GM23338 (cell line): ENCODE data around the gene IL17RB. TPM values are rescaled to one million over a fixed set of nuclear protein-coding genes. Genes with fewer than 3 reads are reported as not detected.

Source experiments
- ATAC-seq: fragments of 200-7000 bp; cut with Tn5 transposase; 3 replicates; pipeline ENCODE4 v1.9.1; 2020
- DNase-seq: peaks from one replicate; pipeline ENCODE4 v3.0.0-alpha.2; 2015; ENCODE audit warnings: low spot score
- H2AFZ ChIP-seq: fragments of 200-600 bp; sonication (generic); 2 replicates; pipeline ENCODE4 v1.8.0; 2016; ENCODE audit warnings: antibody characterized with exemption, mild to moderate bottlenecking, moderate library complexity
- H3F3A ChIP-seq: fragments of 200-600 bp; sonication (generic); replicated peaks from 2 replicates; pipeline ENCODE4 v1.8.0; 2017; ENCODE audit warnings: antibody characterized with exemption, mixed run types, low read depth
- H3K27ac ChIP-seq: fragments of 200-600 bp; sonication (generic); 2 replicates; pipeline ENCODE4 v1.6.1; 2016; ENCODE audit warnings: low read depth
- H3K27me3 ChIP-seq: fragments of 200-600 bp; sonication (generic); 2 replicates; pipeline ENCODE4 v1.8.0; 2016; ENCODE audit warnings: mild to moderate bottlenecking, mixed run types, moderate library complexity; ENCODE audit not compliant: insufficient read depth
- H3K36me3 ChIP-seq: fragments of 200-600 bp; sonication (generic); 2 replicates; pipeline ENCODE4 v1.8.0; 2016; ENCODE audit warnings: mild to moderate bottlenecking; ENCODE audit not compliant: insufficient read depth
- H3K4me1 ChIP-seq: fragments of 200-600 bp; sonication (generic); 2 replicates; pipeline ENCODE4 v1.8.0; 2016; ENCODE audit warnings: mild to moderate bottlenecking, moderate library complexity; ENCODE audit not compliant: insufficient read depth
- H3K4me2 ChIP-seq: fragments of 200-600 bp; sonication (generic); 2 replicates; pipeline ENCODE4 v1.7.1; 2017; ENCODE audit warnings: mixed run types
- H3K4me3 ChIP-seq: fragments of 200-600 bp; sonication (generic); 2 replicates; pipeline ENCODE4 v1.6.1; 2016; ENCODE audit warnings: mixed run types
- H3K79me2 ChIP-seq: fragments of 200-600 bp; sonication (generic); replicated peaks from 2 replicates; pipeline ENCODE4 v1.8.0; 2017; ENCODE audit warnings: mild to moderate bottlenecking; ENCODE audit not compliant: insufficient read depth
- H3K9me2 ChIP-seq: fragments of 200-600 bp; sonication (generic); 2 replicates; pipeline ENCODE4 v1.8.0; 2017; ENCODE audit not compliant: insufficient read depth
- H4K20me1 ChIP-seq: fragments of 200-600 bp; sonication (generic); replicated peaks from 2 replicates; pipeline ENCODE4 v1.8.0; 2017; ENCODE audit warnings: mild to moderate bottlenecking; ENCODE audit not compliant: insufficient read depth
- H3K27ac Mint-ChIP-seq: 2 replicates; pipeline ENCODE4 v1.8.0; 2020; ENCODE audit warnings: inconsistent platforms, mild to moderate bottlenecking, moderate library complexity, mixed read lengths
- H3K27me3 Mint-ChIP-seq: 3 replicates; pipeline ENCODE4 v1.8.0; 2022; ENCODE audit warnings: low read depth, mild to moderate bottlenecking, moderate library complexity, mixed read lengths, inconsistent platforms; ENCODE audit not compliant: insufficient read depth, poor library complexity
- H3K36me3 Mint-ChIP-seq: 3 replicates; pipeline ENCODE4 v1.8.0; 2021; ENCODE audit warnings: low read depth, mild to moderate bottlenecking, inconsistent platforms, moderate library complexity, mixed read lengths
- H3K4me1 Mint-ChIP-seq: 3 replicates; pipeline ENCODE4 v1.8.0; 2020; ENCODE audit warnings: mild to moderate bottlenecking, inconsistent platforms, mixed read lengths
- H3K4me3 Mint-ChIP-seq: 3 replicates; pipeline ENCODE4 v1.8.0; 2021; ENCODE audit warnings: moderate library complexity, mild to moderate bottlenecking, inconsistent platforms, mixed read lengths
- H3K9me3 Mint-ChIP-seq: 3 replicates; pipeline ENCODE4 v1.8.0; 2020; ENCODE audit warnings: moderate library complexity, mild to moderate bottlenecking, inconsistent platforms, mixed read lengths
- CREB1 ChIP-seq: fragments of 250-450 bp; sonication (Bioruptor Pico); IDR thresholded peaks from 2 replicates; pipeline ENCODE4 v1.5.0; 2020; ENCODE audit warnings: low read depth, mild to moderate bottlenecking, moderate library complexity
- ETS1 ChIP-seq: IDR thresholded peaks from 2 replicates; pipeline ENCODE4 v1.6.1; 2016; ENCODE audit warnings: antibody characterized with exemption
- EZH2 ChIP-seq: fragments of 200-600 bp; sonication (generic); IDR thresholded peaks from one replicate; pipeline ENCODE4 v1.8.0; 2017; ENCODE audit warnings: antibody characterized with exemption, mild to moderate bottlenecking, low read depth; ENCODE audit not compliant: unreplicated experiment
- EZH2phosphoT487 ChIP-seq: fragments of 200-600 bp; sonication (generic); IDR thresholded peaks from one replicate; pipeline ENCODE4 v1.8.1; 2018; ENCODE audit warnings: antibody characterized with exemption; ENCODE audit not compliant: unreplicated experiment
- JUNB ChIP-seq: IDR thresholded peaks from one replicate; pipeline ENCODE4 v1.6.1; 2016; ENCODE audit warnings: antibody characterized with exemption; ENCODE audit not compliant: unreplicated experiment
- NANOG ChIP-seq: IDR thresholded peaks from 2 replicates; pipeline ENCODE4 v1.6.1; 2016; ENCODE audit warnings: antibody characterized with exemption, borderline replicate concordance
- POLR2AphosphoS5 ChIP-seq: IDR thresholded peaks from 2 replicates; pipeline ENCODE4 v1.6.1; 2016; ENCODE audit warnings: antibody characterized with exemption, low read depth
- REST ChIP-seq: IDR thresholded peaks from one replicate; pipeline ENCODE4 v1.6.1; 2018; ENCODE audit warnings: antibody characterized with exemption; ENCODE audit not compliant: unreplicated experiment
- STAT1 ChIP-seq: IDR thresholded peaks from one replicate; pipeline ENCODE4 v1.6.1; 2016; ENCODE audit warnings: antibody characterized with exemption; ENCODE audit not compliant: unreplicated experiment
- ZNF114 ChIP-seq: fragments of 250-450 bp; sonication (Bioruptor Pico); IDR thresholded peaks from 2 replicates; pipeline ENCODE4 v1.5.0; 2020; ENCODE audit warnings: mild to moderate bottlenecking, moderate library complexity
- ZNF331 ChIP-seq: fragments of 250-450 bp; sonication (Bioruptor Pico); IDR thresholded peaks from 2 replicates; pipeline ENCODE4 v1.5.0; 2020; ENCODE audit warnings: low read depth, mild to moderate bottlenecking, moderate library complexity
- ZNF462 ChIP-seq: fragments of 250-450 bp; sonication (Bioruptor Pico); IDR thresholded peaks from 2 replicates; pipeline ENCODE4 v1.5.0; 2020; ENCODE audit warnings: mild to moderate bottlenecking, moderate library complexity
- polyA plus RNA-seq: library from polyadenylated mRNA; unstranded; fragments of >200 nt; fragmentation: Nextera tagmentation; extraction: Ambion mirVana; gene quantifications from 2 replicates; pipeline ENCODE4 v1.2.1, GENCODE V29; 2016
- total RNA-seq: library from RNA; depleted of rRNA; stranded (reverse); fragments of >200 nt; shearing (Covaris generic); gene quantifications from 2 replicates; pipeline ENCODE4 v1.2.3, GENCODE V29; 2014
- TF ChIP-seq, protein P1 (sequence below), 2 experiments: fragments of 200-600 bp in 1 of 2; sonication (generic) in 1 of 2; conservative IDR thresholded peaks; 2 replicates each; pipeline versions ENCODE4 v1.5.1 to v1.6.1; 2016 to 2017; ENCODE audit warnings: antibody characterized with exemption in 2 of 2, low read depth in 2 of 2, mild to moderate bottlenecking in 2 of 2, moderate library complexity in 1 of 2

IL17RB gene
- total and polyA plus RNA-seq, 2 experiments from 2014 or later: 5.7 to 6.9 TPM

DNA sequence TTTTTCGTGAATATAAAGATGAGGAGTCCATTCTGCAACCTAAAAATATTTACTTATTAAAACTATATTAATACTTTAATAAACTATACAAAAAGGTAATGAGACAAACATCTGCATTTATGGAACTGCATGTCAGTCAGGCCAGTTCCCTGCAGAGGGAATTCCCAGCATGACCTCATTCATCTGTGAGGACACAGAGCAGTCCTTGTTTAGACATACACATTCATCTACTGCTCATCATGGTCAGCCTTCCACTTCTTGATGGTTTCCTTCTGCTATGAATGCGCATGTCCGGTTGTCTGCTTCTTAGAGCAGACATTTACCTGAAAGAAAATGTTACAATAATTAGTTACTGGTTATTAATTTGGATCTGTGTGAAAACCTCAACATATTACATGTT, 38.9 kb downstream of the IL17RB start (continued):
- TF ChIP-seq CREB1 (CRISPR knock-in tag) (no peak), ETS1 (no peak), ZNF331 (CRISPR knock-in tag) (no peak), NANOG (no peak), ZNF114 (CRISPR knock-in tag) (no peak), EZH2 (no peak), REST (no peak), JUNB (no peak), STAT1 (no peak), POLR2AphosphoS5 (no peak)
- TF ChIP-seq, protein P1, sequence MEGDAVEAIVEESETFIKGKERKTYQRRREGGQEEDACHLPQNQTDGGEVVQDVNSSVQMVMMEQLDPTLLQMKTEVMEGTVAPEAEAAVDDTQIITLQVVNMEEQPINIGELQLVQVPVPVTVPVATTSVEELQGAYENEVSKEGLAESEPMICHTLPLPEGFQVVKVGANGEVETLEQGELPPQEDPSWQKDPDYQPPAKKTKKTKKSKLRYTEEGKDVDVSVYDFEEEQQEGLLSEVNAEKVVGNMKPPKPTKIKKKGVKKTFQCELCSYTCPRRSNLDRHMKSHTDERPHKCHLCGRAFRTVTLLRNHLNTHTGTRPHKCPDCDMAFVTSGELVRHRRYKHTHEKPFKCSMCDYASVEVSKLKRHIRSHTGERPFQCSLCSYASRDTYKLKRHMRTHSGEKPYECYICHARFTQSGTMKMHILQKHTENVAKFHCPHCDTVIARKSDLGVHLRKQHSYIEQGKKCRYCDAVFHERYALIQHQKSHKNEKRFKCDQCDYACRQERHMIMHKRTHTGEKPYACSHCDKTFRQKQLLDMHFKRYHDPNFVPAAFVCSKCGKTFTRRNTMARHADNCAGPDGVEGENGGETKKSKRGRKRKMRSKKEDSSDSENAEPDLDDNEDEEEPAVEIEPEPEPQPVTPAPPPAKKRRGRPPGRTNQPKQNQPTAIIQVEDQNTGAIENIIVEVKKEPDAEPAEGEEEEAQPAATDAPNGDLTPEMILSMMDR (conservative IDR thresholded peaks at IDR 0.05; ENCODE audit: low read depth in 2 of 2): no peak

- Histone ChIP-seq H3K4me3 (no peak overlapping the region), H4K20me1 (peaks cover 23% of the 10 kb centered on the region), H3K27ac (no peak overlapping the region), H3K9me2 (no peaks in the 10 kb centered on the region), H2AFZ (no peak overlapping the region), H3K4me2 (no peak overlapping the region), H3K27me3 (no peaks in the 10 kb centered on the region), H3K4me1 (peaks cover 8% of the 10 kb centered on the region; the same call in 1 of the 2 replicates), H3K36me3 (peaks cover 27% of the 10 kb centered on the region), H3K79me2 (peaks cover 45% of the 10 kb centered on the region), H3F3A (peaks cover 3% of the 10 kb centered on the region; the same call in 1 of the 2 replicates)
- H3K27ac Mint-ChIP-seq: no peak overlapping the region
- H3K27me3 Mint-ChIP-seq: peaks cover 1% of the 10 kb centered on the region
- H3K36me3 Mint-ChIP-seq: peaks cover 14% of the 10 kb centered on the region
- peaks cover 18% of the 10 kb centered on the region for H3K4me1 Mint-ChIP-seq
- ATAC-seq: no peak
- no peak overlapping the region for H3K4me3 Mint-ChIP-seq
- no peak for DNase-seq
- no peaks in the 10 kb centered on the region for H3K9me3 Mint-ChIP-seq
- no peak for TF ChIP-seq JUNB
- TF ChIP-seq CREB1 (CRISPR knock-in tag): no peak
- no peak for TF ChIP-seq EZH2
- TF ChIP-seq EZH2phosphoT487: no peak
- TF ChIP-seq ZNF331 (CRISPR knock-in tag): no peak
- TF ChIP-seq POLR2AphosphoS5: no peak
- no peak for TF ChIP-seq ZNF462 (CRISPR knock-in tag)
These were observed 41.1 kb downstream of the IL17RB start for GRCh38 chr3:53887446-53887845.
